Amygdala (tissue), 56 donors: ENCODE data around the gene ARHGEF40.

Experiments used
- DNase-seq, 56 donors: peaks; one replicate each; lab custom pipeline; 2025; lab: John Stamatoyannopoulos, UW

ARHGEF40 gene

GRCh38 chr14:21092273-21093011, 22.3 kb downstream of the ARHGEF40 start:
- DNase-seq: peak in 48 of 56 donors; percentile 27 to 86 (median 62)

- DNase-seq: no peak
These were observed 22.9 kb downstream of the ARHGEF40 start for GRCh38 chr14:21093018-21093417.

GRCh38 chr14:21093769-21094681, 23.9 kb downstream of the ARHGEF40 start:
- peak in 12 of 56 donors; percentile 13 to 48 (median 32) for DNase-seq

- DNase-seq: peak in 8 of 56 donors; percentile 6 to 43 (median 24)
These were observed 25.5 kb downstream of the ARHGEF40 start for GRCh38 chr14:21095430-21096205.

- no peak for DNase-seq
These were observed 26.3 kb downstream of the ARHGEF40 start for GRCh38 chr14:21096438-21096837.

GRCh38 chr14:21096978-21097635, 27.0 kb downstream of the ARHGEF40 start:
- peak in 3 of 56 donors; percentile 26 to 51 (median 31) for DNase-seq

- DNase-seq: peak in 18 of 56 donors; percentile 4 to 78 (median 28)
These were observed 27.6 kb downstream of the ARHGEF40 start for GRCh38 chr14:21097636-21098075.

- peak in 36 of 56 donors; percentile 16 to 79 (median 43) for DNase-seq
These were observed 28.2 kb downstream of the ARHGEF40 start, which contains the start of gene ZNF219 for GRCh38 chr14:21098076-21098891. Gene ZNF219 (minus strand): TSS chr14:21098655. CDS start chr14:21093591, 5,064 bp downstream.

- DNase-seq: no peak
These were observed 28.9 kb downstream of the ARHGEF40 start for GRCh38 chr14:21098892-21099595.

- DNase-seq: no peak
These were observed 29.5 kb downstream of the ARHGEF40 start for GRCh38 chr14:21099596-21099985.

GRCh38 chr14:21100931-21101330, 30.8 kb downstream of the ARHGEF40 start, which contains the start of gene TMEM253:
Gene TMEM253 (plus strand): TSS chr14:21101066. CDS start chr14:21101344, 278 bp downstream.
- DNase-seq: no peak

- no peak for DNase-seq
These were observed 31.8 kb downstream of the ARHGEF40 start for GRCh38 chr14:21101802-21102413.

GRCh38 chr14:21102521-21103410, 32.7 kb downstream of the ARHGEF40 start:
- no peak for DNase-seq

- DNase-seq: no peak
These were observed 33.3 kb downstream of the ARHGEF40 start for GRCh38 chr14:21103411-21103709.

GRCh38 chr14:21103710-21104447, 33.8 kb downstream of the ARHGEF40 start:
- DNase-seq: peak; percentile 74 to 100 (median 96)

GRCh38 chr14:21104448-21105060, 34.5 kb downstream of the ARHGEF40 start:
- peak in 51 of 56 donors; percentile 35 to 85 (median 66) for DNase-seq
